M059J (cell line): ENCODE results near the gene SH2D5. TPM values are rescaled to one million over a fixed set of nuclear protein-coding genes. Genes with fewer than 3 reads are reported as not detected.
"Not testable (repeated sequence)": the region's sequence is repeated elsewhere in the genome, so short reads cannot be mapped to it uniquely, and the experiment has no call there.

Experiments used
- DNase-seq: peaks from one replicate; pipeline ENCODE4 v3.0.0-alpha.2; 2012; ENCODE audit warnings: low read depth
- total RNA-seq: library from RNA; depleted of rRNA; stranded (reverse); fragments of >200 nt; shearing (Covaris generic); gene quantifications from 2 replicates; pipeline ENCODE4 v1.2.3, GENCODE V29; 2014

Gene SH2D5
- total RNA-seq, 1 experiment from 2014 or later = 2.1 TPM

DNA sequence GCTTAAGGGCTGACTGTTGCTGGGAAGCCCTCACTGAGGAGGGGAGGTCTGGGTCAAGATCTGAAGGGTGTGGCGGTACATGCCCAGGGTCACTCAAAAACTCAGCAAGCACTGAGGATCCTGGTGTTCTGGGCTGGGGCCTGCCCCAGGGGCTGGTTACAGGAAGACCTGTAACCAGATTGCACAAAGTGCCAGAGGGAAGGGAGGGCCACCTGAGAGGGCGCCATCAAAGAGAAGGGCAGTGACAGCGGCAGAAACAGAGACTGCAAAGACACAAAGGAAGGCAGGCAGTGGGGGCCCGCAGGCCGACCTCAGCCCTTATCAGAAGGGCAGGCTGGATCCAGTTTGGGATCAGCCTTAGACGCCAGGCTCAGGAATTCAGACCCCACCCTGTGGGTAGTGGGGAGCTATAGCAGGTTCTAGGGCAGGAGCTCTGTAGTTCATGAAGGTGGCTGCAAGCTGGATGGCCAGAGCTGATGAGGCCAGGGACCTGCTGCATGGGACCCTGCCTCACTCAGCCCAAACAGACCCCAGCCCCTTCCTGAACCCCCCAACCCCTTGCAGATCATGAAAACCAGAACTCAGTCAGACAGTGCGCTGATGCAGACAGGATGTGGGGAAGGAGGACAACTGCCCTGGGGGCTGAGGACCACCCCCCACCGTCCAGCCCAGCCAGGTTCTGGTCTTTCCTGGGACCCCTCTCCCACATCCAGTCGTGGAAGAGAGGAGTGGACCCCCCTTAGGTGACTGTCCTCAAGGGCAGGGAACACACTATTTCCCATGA, 3.9 kb downstream of the SH2D5 start:
- no peak for DNase-seq

DNA sequence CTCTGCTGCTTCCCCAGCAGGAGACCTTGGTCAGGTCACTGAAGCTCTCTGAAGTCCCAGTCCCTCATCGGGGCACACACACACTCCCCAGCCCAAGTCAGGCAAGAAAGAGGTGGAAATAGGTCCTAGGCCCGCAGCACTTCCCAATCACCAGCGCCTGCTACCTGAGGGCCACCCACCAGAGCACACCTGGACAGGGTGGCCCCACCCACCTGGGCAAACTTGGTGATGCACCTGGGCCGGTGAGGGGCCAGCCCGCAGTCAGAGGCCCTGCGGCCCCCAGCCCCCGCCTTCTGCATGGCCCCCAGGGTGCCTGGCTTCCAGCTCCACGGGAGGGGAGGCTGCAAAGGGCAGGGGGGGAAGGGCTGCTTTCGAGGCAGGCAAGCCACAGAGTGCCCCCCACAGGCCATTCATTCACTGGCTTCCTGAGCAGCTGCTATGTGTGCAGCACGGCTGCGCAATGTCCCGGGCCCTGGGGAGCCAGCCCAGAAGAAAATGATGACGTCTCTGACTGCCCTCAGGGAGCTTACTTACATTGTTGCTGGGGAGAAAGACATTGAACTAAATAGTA, 4.7 kb downstream of the SH2D5 start:
- no peak for DNase-seq

DNA sequence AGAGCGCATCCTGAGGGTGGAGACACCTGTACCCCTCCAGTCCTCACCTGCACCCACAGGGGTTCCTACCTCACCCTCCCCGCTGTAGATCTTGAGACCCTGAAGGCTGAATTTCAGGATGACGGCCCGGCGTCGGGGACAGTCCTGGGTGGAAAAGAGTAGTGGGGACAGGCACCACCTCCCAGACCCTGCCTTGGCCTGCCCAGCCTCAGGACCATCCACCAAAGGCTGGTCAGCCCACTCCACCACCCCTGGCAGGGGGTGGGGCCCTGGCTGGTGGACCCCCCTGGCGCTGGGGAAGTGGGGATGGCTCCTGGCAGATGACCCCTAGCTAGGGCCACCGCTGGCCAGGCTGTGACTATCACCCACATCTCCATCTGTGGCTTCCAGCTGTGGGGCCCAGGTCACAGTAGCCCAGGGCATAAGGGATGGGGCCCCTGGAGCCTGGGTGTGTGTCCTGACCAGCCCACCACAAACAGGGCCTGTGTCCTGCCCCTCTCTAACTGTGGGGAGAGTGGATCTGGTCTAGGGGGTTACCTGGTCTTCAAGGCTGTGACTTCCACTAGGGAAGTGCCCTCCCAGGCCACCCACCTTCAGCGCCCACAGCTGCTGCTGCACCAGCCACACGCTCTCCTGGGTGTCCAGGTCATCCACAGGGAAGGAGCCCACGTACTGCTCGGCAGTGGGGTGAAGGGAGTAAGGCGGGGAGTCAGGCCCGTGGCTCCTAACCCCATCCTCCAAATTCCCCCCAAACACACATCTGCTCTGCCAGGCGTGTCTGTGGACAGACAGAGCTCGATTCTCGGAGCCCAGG, 5.4 kb downstream of the SH2D5 start:
- DNase-seq = no peak

DNA sequence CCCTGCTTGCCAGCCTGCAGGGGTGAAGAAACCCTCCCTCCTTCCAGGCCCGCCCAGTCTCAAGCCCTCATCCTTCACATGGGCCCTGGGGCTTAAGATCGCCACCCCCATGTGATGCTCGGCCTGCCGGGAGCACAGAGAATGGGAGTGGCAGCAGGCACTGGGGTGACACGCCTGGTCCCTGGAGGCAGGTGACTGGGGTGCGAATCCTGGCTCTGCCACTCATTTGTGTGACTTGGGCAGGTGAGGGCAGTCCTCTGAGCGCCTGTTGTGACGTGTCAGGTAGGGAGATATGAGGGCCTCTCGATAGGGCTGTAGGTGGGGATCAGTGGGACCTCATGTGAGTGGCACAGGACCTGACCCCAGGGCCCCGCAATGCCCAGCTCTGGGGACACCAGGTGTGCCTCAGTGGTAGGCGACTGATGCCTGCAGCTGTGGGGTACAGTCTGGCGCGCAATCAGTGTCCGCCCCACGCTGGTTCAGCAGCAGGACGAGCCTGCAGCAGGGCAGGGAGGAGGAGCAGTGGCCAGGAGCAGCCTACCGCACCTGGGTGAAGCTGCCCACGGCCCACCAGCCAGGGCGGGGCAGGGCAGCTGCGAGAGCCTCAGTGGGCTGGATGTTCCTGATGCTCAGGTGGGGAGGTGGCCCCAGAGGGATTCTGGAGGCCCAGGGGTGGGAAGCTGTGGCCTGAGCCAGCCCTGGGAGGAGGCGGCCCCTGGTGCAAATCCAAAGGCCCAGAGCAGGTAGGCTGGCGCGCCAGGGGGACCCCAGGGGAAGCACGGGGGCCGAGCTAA, 6.2 kb downstream of the SH2D5 start:
- DNase-seq = no peak

DNA sequence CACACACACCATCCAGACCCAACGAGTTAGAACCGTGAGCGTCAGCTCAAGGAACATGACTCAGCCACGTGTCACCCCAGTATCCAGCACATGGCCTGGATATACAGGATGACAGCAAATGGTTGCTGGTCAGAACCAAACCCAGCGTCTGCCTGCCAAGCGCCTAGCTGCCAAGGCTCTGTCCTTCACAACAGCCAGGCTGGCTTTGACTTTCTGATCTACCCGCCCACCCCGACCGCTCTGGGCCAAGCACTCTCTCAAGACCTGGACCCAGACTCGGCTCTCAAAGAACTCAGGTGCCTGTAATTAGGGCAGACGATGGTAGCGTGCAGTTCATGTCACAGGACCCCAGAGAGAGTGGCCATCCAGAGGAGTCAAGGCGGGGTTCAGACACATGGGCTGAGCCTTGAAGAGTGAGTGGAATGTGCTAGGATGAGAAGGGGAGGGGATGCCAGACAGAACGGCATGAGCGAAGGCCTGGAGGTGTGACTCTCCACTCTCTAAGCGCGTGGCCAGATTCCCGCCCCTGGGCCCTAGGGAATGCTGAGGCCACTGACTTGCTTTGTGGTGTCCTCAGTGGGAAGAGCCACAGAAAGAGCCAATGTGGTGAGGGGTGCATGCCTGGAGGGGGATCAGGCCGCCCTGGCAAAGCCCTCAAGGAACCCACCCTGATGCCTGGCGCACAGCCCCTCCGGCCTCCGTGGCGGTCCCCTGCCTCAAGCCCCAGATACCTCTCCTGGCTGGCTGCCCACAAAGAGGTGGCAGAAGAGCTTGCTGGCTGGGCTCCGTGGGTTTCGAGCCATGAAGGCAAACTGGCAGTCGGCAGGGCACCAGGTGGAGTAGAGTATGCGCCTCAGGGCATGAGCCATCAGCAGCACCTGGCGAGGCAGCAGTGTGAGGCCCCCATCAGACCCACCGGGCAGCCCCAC, 7.0 kb downstream of the SH2D5 start:
- peak; percentile 78 for DNase-seq

DNA sequence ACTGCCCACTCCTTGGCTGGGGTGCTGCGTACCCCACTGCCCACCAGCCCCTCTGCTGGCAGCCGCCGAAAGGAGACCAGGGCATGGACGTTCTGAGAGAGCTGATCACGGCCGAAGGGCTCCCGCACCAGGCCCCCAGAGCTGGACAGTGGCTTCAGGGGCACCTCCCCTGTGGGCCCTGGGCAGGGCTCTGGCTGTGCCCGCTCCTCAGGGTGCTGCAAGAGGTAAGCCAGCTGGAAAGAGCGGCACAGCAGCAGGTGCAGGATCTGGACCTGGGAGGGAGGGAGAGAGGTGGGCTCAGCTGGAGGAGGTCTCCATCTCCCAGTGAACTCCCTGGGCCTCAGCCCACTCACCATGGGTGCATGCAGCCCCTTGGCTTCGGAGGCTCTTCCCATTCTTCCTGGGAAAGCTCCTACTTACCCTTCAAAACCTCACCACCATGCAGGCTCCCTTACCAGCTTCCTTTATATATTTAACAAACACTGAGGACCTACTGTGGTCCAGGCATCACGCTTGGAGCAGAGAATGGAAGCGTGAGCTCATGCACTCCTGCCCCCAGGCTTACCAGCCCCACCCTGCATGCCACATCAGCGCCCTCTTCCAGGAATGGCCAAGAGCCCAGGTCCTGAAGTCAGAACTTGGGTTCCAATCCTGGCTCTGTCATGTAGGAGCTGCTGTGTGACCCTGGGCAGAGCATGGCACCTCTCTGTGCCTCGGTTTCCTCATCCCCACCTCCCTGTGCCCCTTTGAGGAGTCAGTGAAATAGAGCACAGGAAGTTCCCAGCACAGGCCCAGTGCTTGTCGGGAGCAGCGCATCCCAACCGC, 7.9 kb downstream of the SH2D5 start:
- DNase-seq = no peak

DNA sequence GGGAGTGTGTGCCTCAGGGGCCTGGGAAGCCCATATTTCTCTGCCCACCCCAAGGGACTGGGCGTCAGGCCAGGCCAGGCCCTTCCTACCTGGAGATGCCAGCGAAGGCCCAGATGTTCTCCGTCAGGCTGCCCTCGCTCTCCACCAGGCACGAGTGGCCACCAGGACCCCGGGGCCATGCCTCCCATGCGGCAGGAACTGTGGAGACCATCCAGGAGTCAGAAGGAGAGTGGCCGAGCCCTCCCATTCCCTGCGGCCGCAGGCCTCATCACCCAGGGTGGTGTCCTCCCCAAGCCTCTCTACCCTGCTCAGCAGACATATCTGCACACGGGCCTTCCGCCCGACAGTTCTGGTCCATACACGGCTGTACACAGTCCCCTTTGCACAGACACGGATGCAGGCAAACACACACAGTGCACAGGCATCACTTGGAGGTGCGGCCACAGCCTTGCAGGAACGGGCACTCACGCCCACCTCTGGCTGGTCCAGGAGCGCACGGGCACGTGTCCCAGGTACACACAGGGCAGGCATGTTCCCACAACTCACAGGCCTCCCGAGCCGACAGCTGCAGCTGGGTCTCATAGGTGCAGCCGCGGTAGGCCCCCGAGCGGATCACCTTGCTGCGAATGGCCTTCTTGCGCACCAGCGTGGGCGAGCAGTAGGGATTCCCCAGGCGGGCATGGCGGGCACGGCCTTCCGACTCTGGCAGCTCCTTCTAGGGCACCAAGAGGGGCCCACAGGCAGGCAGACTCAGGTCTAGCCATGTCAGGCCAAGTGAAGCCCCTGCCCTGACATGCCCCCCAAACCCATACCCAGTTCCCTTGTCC, 8.8 kb downstream of the SH2D5 start:
- DNase-seq = no peak

DNA sequence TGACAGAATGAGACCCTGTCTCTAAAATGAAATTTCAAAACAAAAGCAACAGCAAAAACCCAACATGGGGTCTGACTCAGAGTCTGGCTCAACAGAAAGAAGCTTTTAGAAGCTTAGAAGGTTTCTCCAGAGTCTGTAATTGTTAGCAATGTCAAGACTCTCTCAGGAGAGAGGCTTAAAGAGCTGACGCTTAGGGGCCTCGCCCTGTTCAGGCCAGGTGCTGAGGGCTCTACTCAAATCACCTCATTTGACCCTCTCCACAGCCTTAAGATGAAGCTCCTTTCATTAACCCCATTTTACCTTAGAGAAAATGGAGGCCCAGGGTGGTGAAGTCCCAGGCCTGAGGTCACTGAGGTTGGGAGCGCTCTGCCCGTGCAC, 9.4 kb downstream of the SH2D5 start:
- no peak for DNase-seq

DNA sequence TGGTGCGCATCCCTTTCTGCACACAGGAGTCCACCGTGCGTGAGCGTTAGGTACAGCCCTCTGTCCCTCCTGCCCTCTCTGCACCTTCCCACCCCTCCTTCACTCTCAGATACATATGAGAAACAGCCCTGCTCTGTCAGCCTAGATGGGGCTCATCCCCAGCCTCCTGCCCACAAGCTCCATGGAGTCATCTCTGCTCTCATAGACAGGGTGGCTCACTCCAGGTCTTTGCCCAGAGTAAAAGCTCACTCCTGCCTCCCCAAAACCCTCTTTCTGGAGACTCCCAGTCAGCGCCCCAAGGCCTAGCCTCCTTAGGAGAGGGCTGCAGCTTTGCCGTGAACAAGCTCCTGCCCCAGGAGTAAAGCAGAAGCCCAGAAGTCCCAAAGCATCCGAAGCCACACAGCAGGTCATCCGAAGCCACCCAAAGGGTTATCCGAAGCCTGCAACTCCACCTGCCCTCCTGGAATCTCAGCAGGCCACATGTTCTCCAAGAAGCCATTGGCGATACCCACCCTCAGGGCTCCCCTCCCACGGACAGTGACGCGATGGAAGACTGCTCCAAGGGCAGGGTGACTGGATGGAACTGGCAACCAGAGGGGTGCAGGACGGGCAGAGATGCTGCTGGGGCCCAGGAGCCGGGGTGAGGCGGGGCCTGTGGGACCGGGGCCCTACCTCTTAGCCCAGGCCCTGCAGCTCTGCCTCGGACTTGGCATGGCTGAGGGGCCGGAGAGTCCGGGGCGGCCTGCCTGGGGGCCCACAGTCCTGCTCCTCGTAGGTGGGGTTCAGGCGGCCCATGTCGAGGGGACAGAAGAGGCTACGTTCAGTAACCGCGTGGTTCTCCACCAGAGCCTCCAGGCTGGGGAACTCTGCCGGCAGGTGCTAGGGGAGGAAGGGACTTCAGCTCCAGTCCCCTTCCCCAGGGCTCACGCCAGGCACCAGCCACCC, 11.1 kb downstream of the SH2D5 start:
- no peak for DNase-seq

DNA sequence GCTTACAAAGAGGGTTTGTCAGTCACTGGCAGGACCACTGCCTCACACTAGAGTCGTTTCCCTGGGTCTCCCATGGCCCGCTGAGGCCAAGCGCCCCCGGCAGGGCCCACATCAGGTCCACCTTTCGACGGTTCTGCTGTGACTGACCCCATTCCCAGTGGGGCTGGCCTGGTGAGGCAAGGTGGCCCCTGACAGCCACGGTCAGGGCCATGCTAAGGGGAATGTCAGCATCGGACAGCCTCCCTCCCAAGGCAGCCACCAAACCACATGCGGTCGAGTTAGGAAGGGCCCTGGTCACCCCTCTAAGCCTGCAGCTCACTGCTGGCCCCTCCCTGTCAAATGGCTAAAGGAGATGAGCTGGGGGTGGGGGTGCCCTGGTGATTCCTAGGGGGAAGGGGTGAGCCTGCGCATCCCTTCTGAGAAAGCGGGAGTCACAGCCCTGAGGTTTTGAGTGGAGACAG, 11.8 kb downstream of the SH2D5 start:
- DNase-seq = no peak

DNA sequence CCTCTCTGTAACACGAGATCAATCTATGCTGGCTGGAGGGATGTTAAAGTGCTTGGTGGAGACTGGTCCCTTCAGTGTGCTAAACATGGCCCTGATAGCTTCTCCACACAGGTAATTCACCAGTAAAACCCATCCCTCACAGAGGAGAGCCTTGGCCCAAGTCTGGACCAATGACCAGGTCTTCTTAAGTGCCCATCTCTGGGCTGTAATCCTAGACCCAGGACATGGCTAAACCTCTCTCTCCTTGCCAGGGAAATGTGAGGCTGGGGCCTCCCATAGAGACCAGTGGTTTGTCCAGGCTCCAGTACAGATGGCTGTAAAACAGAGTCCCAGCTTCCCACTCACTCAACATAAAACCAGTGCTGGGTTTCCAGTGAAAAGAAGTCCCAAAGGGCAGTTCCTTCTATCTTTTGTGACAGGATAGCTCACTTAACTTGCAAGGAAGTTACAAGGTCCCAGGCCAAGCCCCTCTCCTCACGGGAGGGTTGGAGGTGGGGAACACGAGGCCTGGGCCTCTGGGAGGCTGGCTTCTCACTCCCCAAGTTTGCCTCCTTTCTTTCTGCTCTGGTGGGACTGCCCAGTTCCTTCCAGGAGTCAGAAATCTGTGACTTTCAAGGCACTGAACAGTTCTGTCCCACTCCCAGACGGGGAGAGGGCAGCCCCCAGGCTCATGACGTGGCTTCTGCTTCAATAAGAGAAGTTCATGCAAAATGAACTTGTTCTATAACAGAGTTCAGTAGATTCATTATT, 12.5 kb downstream of the SH2D5 start:
- DNase-seq = no peak

DNA sequence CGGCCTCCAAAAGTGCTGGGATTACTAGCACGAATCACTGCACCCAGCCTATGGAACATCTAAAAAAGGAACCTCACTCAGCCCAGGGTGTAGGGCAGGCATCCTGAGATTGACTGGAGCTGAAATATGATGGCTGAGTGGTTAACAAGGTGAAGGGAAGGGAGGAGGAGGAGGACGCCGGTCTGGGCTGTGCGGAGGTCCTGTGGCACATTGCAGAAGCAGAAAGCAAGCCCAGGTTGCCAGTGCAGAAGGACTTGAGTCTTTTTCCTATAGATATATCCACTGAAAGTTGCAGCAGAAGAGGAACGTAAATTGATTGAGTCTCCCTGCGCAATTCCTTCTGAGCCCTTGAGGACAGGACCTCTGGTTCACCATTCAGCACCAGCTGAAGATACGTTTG, 13.2 kb downstream of the SH2D5 start:
- no peak for DNase-seq

DNA sequence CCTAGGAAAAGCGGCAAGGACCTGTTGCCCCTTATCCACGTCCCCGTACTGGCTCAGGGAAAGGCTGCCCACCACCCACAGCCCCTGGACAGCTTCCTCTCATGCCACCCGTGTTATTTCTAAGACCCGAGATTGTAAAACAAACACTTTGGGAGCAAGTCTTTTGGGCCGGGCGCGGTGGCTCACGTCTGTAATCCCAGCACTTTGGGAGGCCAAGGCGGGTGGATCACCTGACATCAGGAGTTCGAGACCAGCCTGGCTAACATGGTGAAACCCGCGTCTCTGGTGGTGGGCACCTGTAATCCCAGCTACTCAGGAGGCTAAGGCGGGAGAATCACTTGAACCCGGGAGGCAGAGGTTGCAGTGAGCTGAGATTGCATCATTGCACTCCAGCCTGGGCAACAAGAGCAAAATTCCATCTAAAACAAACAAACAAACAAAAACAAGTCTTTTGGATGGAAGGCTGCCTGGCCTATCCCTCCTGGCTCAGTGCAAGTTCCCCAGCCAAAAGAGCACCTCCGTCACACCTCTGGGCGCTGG, 14.1 kb downstream of the SH2D5 start:
- not testable (repeated sequence) for DNase-seq

DNA sequence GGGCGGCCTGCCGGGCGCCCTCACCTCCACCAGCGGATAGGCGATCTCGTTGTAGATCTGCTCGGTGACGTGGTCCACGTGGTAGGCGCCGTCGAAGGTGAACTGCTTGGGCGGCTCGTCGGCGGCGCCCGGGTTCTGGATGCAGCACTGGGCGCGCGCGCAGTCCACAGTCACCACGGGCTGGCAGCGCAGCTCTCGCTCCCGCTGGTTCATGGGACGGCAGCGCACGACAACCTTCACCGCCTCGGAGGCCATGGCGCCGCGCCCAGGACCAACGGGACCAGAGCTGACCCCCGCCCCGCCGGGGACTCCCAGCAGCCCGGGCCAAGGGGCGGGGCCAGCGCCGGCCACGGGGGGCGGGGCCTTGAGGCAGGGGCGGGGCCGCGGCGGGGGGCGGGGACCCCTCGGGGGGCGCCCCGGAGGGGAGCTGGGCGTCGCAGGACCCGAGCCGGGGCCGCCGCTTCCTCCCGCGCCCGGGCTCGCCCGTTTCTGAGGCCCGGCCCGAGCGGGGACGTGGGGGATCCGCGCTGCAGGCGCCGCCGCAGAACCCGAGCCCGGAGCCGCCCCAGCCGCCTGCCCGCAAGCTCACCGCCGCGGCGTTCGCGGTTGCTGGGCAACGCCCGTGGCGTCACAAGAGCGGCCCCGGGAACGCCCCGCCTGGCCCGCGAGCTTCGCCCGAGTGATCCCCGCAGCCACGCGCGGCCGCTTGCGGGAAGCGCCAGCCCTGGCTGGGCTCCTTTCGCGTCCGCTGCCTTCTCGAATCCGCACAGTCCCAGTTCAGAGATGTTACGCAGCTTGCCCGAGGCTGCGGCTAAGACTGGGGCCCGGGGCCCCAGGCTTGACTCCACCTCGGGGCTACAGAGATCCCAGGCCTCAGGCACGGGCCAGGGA, 14.8 kb downstream of the SH2D5 start, which contains the start of gene KIF17:
Gene KIF17, minus strand, starts transcription at position 556 of the 891 bp plus-strand sequence. Its CDS starts 301 bp downstream, at position 255.
- DNase-seq = peak; percentile 74

DNA sequence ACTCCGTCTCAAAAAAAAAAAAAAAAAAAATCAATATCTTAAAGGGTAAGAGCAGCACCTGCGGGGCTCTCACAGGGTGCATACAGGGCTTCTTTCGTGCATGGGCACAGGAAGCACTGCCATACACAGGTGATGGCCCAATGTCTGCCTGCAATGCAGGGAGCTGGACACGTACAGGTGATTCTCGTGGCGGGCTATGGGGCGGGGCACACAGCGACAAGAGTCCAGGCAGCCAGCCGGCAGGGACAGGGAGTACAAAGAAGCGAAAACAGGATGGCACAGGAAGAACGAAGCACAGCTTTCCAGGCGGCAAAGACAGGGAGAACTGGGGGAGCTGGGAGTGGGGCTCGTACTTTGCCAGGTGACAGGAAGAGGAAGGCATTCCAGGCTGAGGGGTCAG, 16.3 kb downstream of the SH2D5 start:
- no peak for DNase-seq

DNA sequence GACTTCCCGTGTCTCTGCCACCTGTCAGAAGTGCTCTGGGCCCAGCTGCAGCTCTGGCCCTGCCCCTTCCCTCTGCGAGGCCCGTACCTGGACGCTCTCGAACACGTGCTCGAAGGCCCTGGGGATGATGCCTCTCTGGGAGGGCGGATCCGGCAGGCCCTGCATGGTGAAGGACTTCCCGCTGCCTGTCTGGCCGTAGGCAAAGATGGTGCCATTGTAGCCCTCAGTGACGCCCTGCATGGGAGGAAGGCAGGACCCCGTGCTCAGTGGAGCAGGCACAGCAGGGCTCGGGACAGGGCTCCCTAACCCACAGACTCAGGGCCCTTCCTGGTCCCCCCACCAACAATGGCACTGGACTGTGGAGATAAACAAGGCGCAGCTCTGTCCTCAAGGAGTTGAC, 17.1 kb downstream of the SH2D5 start:
- DNase-seq = no peak
